ENCODE results near the gene NDUFB1. TPM values are rescaled to one million over a fixed set of nuclear protein-coding genes. Genes with fewer than 3 reads are reported as not detected.

The NDUFB1 gene
- total RNA-seq, 1 donor = 106 TPM

DNA sequence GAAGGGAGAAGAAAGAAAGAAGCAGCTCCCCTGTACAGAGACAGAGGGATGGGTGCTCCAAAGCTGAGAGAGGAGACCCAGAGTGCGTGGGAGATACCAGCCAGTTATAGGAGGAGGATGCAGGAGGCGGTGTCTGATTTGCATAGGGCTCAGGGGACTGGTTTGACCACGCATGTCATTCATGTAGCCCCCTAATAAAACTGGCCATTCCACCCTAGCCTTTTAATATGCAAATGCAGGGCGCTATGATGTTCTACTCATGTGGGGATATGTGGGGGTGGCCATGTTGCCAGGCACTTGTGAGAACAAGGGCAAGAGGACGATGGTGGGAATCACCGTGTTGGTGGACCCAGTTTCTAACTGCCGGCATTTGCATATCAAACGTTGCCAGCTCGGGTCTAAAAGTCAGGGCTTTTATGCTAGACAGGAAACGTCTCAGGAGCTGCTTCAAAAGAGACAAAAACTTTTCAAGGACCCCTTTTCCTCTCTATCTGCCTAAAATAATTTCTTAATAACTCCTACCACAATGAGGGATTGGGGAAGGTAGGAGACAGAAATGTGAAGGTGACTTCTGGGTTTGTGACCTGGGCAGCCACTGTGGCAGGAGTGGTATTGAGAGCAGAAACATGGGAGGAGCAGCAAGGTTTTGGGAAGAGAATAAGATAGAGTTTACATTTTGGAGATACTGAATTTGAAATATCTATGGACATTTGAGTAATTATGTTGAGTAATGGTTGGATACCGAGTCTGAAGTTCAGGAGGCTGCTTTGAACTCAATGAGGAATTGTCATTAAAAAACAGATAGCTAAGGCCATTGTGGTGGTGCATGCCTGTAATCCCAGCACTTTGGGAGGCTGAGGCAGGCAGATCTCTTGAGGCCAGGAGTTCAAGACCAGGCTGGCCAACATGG lies 12.9 kb downstream of the NDUFB1 start:
- no peaks in the 10 kb centered on the region for H3K27me3 ChIP-seq (ENCODE audit: insufficient read depth, low read length)
- peaks cover 33% of the 10 kb centered on the region for H3K4me1 ChIP-seq (ENCODE audit: insufficient read depth, low read length)
- H3K4me3 ChIP-seq (ENCODE audit: low read length) = no peak overlapping the region
- no peaks in the 10 kb centered on the region for H3K9me3 ChIP-seq (ENCODE audit: low read depth, low read length)

DNA sequence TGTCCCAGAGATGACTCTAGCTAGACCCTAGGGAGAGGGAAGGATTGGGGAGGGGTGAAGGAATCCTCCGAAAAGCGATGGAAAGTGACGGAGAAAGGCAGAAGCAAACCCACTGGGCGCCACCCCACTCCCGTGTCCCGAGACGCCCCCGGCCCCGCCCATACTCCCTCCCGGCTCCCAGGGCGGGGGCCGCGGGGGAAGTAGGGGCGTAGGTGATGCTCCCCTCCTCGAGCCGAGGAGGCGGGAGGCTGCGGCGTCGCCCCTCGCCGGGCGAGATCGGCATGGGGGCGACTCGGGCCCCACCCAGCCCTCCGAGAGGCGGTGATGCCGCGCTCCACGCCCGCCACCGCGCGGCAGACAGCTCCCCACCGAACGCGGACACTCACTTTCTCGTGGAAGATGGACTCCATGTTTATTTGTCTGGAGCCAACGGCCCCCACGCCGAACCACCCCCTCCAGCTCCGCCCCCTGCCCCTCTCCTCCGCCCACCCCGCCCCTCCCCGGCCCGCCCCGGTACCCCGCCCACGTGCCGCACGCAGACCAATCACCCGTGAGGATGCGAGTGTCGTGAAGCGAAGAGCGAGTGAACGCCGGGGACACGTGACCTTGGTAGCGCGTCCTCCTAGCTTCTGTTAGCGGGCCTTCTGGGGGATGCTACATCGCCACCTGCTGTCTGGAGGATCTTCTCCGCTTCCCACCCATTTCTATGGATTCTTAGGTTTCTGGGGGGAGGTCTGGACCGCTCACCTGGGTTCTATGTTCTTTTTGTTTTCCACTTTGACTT lies 15.2 kb downstream of the NDUFB1 start, which contains the start of gene ATXN3:
Gene ATXN3, minus strand, starts transcription at position 440 of the 784 bp plus-strand sequence. Its CDS starts 30 bp downstream, at position 410.
- Histone ChIP-seq H3K4me3 (ENCODE audit: low read length) (peak within 1 kb of the TSS; percentile 62), H3K4me1 (ENCODE audit: insufficient read depth, low read length) (peaks cover 35% of the 10 kb centered on the region), H3K27me3 (ENCODE audit: insufficient read depth, low read length) (no peaks in the 10 kb centered on the region), H3K9me3 (ENCODE audit: low read depth, low read length) (no peaks in the 10 kb centered on the region)

- H3K27me3 ChIP-seq (ENCODE audit: insufficient read depth, low read length) = no peaks in the 10 kb centered on the region
- H3K4me1 ChIP-seq (ENCODE audit: insufficient read depth, low read length) = peaks cover 35% of the 10 kb centered on the region
- no peaks in the 10 kb centered on the region for H3K9me3 ChIP-seq (ENCODE audit: low read depth, low read length)
- peak overlapping the region; percentile 62 for H3K4me3 ChIP-seq (ENCODE audit: low read length)
Observed at GRCh38 chr14:92105893-92106142, 15.7 kb downstream of the NDUFB1 start.

- peaks cover 35% of the 10 kb centered on the region for H3K4me1 ChIP-seq (ENCODE audit: insufficient read depth, low read length)
- H3K9me3 ChIP-seq (ENCODE audit: low read depth, low read length) = no peaks in the 10 kb centered on the region
- H3K27me3 ChIP-seq (ENCODE audit: insufficient read depth, low read length) = no peaks in the 10 kb centered on the region
- peak overlapping the region; percentile 62 for H3K4me3 ChIP-seq (ENCODE audit: low read length)
Observed at GRCh38 chr14:92105073-92105892, 16.2 kb downstream of the NDUFB1 start.

GRCh38 chr14:92103363-92103989 lies 18.0 kb downstream of the NDUFB1 start:
- H3K4me3 ChIP-seq (ENCODE audit: low read length) = no peak overlapping the region
- H3K27me3 ChIP-seq (ENCODE audit: insufficient read depth, low read length) = no peaks in the 10 kb centered on the region
- no peaks in the 10 kb centered on the region for H3K9me3 ChIP-seq (ENCODE audit: low read depth, low read length)
- peaks cover 30% of the 10 kb centered on the region for H3K4me1 ChIP-seq (ENCODE audit: insufficient read depth, low read length)

DNA sequence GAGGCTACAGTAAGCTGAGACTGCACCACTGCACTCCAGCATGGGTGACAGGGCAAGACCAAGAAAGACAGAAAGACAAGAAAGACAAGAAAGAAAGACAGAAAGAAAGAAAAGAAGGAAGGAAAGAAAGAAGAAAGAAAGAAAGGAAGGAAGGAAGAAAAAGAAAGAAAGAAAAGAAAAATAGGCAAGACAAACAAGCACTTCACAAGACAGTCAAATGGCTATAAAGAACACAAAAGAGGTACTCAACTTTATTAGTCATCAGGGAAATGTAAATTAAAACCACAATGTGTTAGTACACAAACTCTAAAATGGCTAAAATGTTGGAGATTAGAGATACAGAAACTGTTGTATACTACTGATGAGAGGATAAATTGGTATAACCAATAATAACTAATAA lies 21.7 kb downstream of the NDUFB1 start:
- Histone ChIP-seq H3K9me3 (ENCODE audit: low read depth, low read length) (no peaks in the 10 kb centered on the region), H3K4me1 (ENCODE audit: insufficient read depth, low read length) (peaks cover 13% of the 10 kb centered on the region), H3K27me3 (ENCODE audit: insufficient read depth, low read length) (no peaks in the 10 kb centered on the region), H3K4me3 (ENCODE audit: low read length) (no peak overlapping the region)

- H3K9me3 ChIP-seq (ENCODE audit: low read depth, low read length) = no peaks in the 10 kb centered on the region
- no peaks in the 10 kb centered on the region for H3K4me1 ChIP-seq (ENCODE audit: insufficient read depth, low read length)
- H3K4me3 ChIP-seq (ENCODE audit: low read length) = no peak overlapping the region
Observed at GRCh38 chr14:92093320-92093719, 28.2 kb downstream of the NDUFB1 start.

GRCh38 chr14:92088494-92088893 lies 33.0 kb downstream of the NDUFB1 start:
- Histone ChIP-seq H3K4me1 (ENCODE audit: insufficient read depth, low read length) (no peaks in the 10 kb centered on the region), H3K9me3 (ENCODE audit: low read depth, low read length) (no peaks in the 10 kb centered on the region), H3K27me3 (ENCODE audit: insufficient read depth, low read length) (no peaks in the 10 kb centered on the region), H3K4me3 (ENCODE audit: low read length) (no peak overlapping the region)

More at GRCh38 chr14:92093320-92093719, 28.2 kb downstream of the NDUFB1 start:
- H3K27me3 ChIP-seq (ENCODE audit: insufficient read depth, low read length) = no peaks in the 10 kb centered on the region

DNA sequence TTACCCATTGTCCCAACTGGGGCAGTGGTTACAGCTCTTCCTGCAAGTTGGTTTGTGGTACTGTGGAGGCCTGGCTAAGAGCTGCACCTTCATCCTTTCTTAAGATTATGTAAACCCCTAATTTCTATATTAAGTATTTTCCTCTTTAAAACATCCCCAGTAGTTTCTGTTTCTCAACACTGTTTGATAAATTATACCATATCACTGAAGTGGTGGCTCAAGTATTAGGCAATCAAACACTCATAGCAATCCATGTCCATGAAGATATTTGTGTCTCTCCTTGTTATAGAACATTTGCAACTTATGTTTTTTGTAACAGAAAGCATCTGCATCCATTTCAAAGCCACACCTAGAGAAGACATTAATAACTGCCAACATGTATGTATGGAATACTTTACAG lies 47.0 kb downstream of the NDUFB1 start:
- Histone ChIP-seq H3K27me3 (ENCODE audit: insufficient read depth, low read length) (no peaks in the 10 kb centered on the region), H3K4me3 (ENCODE audit: low read length) (no peak overlapping the region), H3K9me3 (ENCODE audit: low read depth, low read length) (no peaks in the 10 kb centered on the region), H3K4me1 (ENCODE audit: insufficient read depth, low read length) (peaks cover 6% of the 10 kb centered on the region)

Other genes starting within 250 kb of the NDUFB1 start
- 0.63 TPM for gene FBLN5, start 174.0 kb downstream of the NDUFB1 start, total RNA-seq
- 11.5 TPM for gene TRIP11, start 81.6 kb downstream of the NDUFB1 start, total RNA-seq
- gene ATXN3, start 15.1 kb downstream of the NDUFB1 start, total RNA-seq = 35.6 TPM
- 13.9 TPM for gene CPSF2, start 263 bp upstream of the NDUFB1 start, total RNA-seq
- gene SLC24A4, start 201.5 kb upstream of the NDUFB1 start, total RNA-seq = 6.7 TPM